Endothelial cell of umbilical vein (primary cell): ENCODE results near the gene SERPINF2. TPM values are rescaled to one million over a fixed set of nuclear protein-coding genes. Genes with fewer than 3 reads are reported as not detected.

Experiments used
- BruUV-seq: library from RNA; stranded (reverse); fragments of 400-500 nt; replicated peaks from 2 replicates; lab custom pipeline; 2021; lab: Mats Ljungman, UMichigan
- CTCF ChIA-PET: fragments of 300-600, 350-600 bp; sonication (Branson Sonifier 250); formaldehyde crosslinking; loops from one replicate; lab custom pipeline; 2021; ENCODE audit warnings: antibody characterized with exemption, inconsistent platforms; lab: Charles Lee
- POLR2A ChIA-PET: fragments of 300-600, 350-600 bp; sonication (Branson Sonifier 250); formaldehyde crosslinking; loops from one replicate; lab custom pipeline; 2021; ENCODE audit warnings: antibody characterized with exemption, inconsistent platforms; lab: Charles Lee
- DNase-seq: peaks from one replicate; pipeline ENCODE4 v3.0.0-alpha.2; 2011; ENCODE audit warnings: low read depth, low spot score
- FAIRE-seq: peaks from 2 replicates; lab custom pipeline; 2011; peaks lifted over from hg19 to GRCh38; lab: Jason Lieb, UNC
- H2AFZ ChIP-seq: 2 replicates; pipeline ENCODE4 v1.6.0; 2012; ENCODE audit warnings: low read depth, low read length, control low read depth, inconsistent platforms
- H3K27ac ChIP-seq: 2 replicates; pipeline ENCODE4 v1.5.1; 2011; ENCODE audit warnings: low read depth, mild to moderate bottlenecking, control low read depth, low read length, moderate library complexity; ENCODE audit not compliant: insufficient read depth
- H3K27me3 ChIP-seq, 2 experiments: 2 replicates each; pipeline versions ENCODE4 v1.6.0 to v1.6.1; 2011; ENCODE audit warnings: low read length in 2 of 2, mixed read lengths in 1 of 2; ENCODE audit not compliant: control insufficient read depth in 2 of 2, insufficient read depth in 2 of 2
- H3K36me3 ChIP-seq, 2 experiments: 2 replicates in 1 of 2; 3 replicates in 1 of 2; pipeline ENCODE4 v1.5.1; 2011; ENCODE audit warnings: low read length in 2 of 2, mild to moderate bottlenecking in 1 of 2, moderate library complexity in 1 of 2; ENCODE audit not compliant: control insufficient read depth in 2 of 2, insufficient read depth in 2 of 2; ENCODE audit errors: extremely low read depth in 1 of 2
- H3K4me1 ChIP-seq: 3 replicates; pipeline ENCODE4 v1.5.1; 2011; ENCODE audit warnings: mild to moderate bottlenecking, low read length; ENCODE audit not compliant: control insufficient read depth, insufficient read depth; ENCODE audit errors: extremely low read depth
- H3K4me2 ChIP-seq: 2 replicates; pipeline ENCODE4 v1.6.1; 2011; ENCODE audit warnings: low read length, control low read depth, mixed read lengths; ENCODE audit not compliant: insufficient read depth
- H3K4me3 ChIP-seq, 3 experiments: fragments of 200-600 bp in 1 of 3; sonication (generic), shearing (Covaris generic) in 1 of 3; replicated peaks in 1 of 3; 2 replicates each; pipeline ENCODE4 v1.5.1; 2011 to 2016; ENCODE audit warnings: control low read depth in 3 of 3, low read length in 3 of 3, mild to moderate bottlenecking in 2 of 3, inconsistent platforms in 1 of 3, low read depth in 1 of 3, moderate library complexity in 1 of 3; ENCODE audit not compliant: insufficient read depth in 1 of 3
- H3K79me2 ChIP-seq: 2 replicates; pipeline ENCODE4 v1.6.0; 2012; ENCODE audit warnings: low read length, inconsistent platforms; ENCODE audit not compliant: control insufficient read depth, insufficient read depth
- H3K9ac ChIP-seq: replicated peaks from 2 replicates; pipeline ENCODE3; 2011; ENCODE audit warnings: low read length, control low read depth; ENCODE audit not compliant: insufficient read depth; ENCODE audit errors: extremely low read depth
- H3K9me1 ChIP-seq: replicated peaks from 3 replicates; pipeline ENCODE4 v1.6.0; 2011; ENCODE audit warnings: mild to moderate bottlenecking, low read length; ENCODE audit not compliant: control insufficient read depth, insufficient read depth; ENCODE audit errors: extremely low read depth
- H3K9me3 ChIP-seq: replicated peaks from 2 replicates; pipeline ENCODE4 v1.5.1; 2012; ENCODE audit warnings: low read length, inconsistent platforms; ENCODE audit not compliant: control insufficient read depth, insufficient read depth
- H4K20me1 ChIP-seq: replicated peaks from 2 replicates; pipeline ENCODE3; 2011; ENCODE audit warnings: mild to moderate bottlenecking, low read length; ENCODE audit not compliant: control insufficient read depth, insufficient read depth; ENCODE audit errors: extremely low read depth
- CTCF ChIP-seq, 2 donors: IDR thresholded peaks; 1 replicate in 1 of 2; 2 replicates in 1 of 2; pipeline ENCODE4 v1.5.1; 2011; ENCODE audit warnings: low read length in 2 of 2, mild to moderate bottlenecking in 2 of 2, moderate library complexity in 2 of 2, control low read depth in 1 of 2, inconsistent platforms in 1 of 2, low read depth in 1 of 2; ENCODE audit not compliant: insufficient read depth in 1 of 2; ENCODE audit errors: extremely low read depth in 1 of 2
- EZH2 ChIP-seq: IDR thresholded peaks from 2 replicates; pipeline ENCODE4 v1.6.1; 2012; ENCODE audit warnings: borderline replicate concordance, low read depth, mild to moderate bottlenecking, moderate library complexity, low read length, inconsistent platforms; ENCODE audit not compliant: severe bottlenecking
- FOS ChIP-seq: IDR thresholded peaks from 2 replicates; pipeline ENCODE4 v1.6.1; 2011; ENCODE audit warnings: mild to moderate bottlenecking, low read length, moderate library complexity, borderline replicate concordance; ENCODE audit not compliant: insufficient read depth
- GATA2 ChIP-seq: IDR thresholded peaks from 2 replicates; pipeline ENCODE4 v1.7.0; 2011; ENCODE audit warnings: low read depth, mild to moderate bottlenecking, moderate library complexity, mixed read lengths, low read length; ENCODE audit not compliant: insufficient read length, insufficient read depth
- JUN ChIP-seq: IDR thresholded peaks from 2 replicates; pipeline ENCODE4 v1.6.1; 2011; ENCODE audit warnings: borderline replicate concordance, low read depth; ENCODE audit not compliant: insufficient read length, insufficient read depth
- MYC ChIP-seq: IDR thresholded peaks from one replicate; pipeline ENCODE4 v1.6.1; 2011; ENCODE audit warnings: mild to moderate bottlenecking, low read depth, low read length
- POLR2A ChIP-seq: IDR thresholded peaks from 2 replicates; pipeline ENCODE4 v1.6.1; 2012; ENCODE audit warnings: low read depth, mild to moderate bottlenecking, control low read depth, low read length
- POLR2AphosphoS5 ChIP-seq: IDR thresholded peaks from 2 replicates; pipeline ENCODE4 v1.6.1; 2012; ENCODE audit warnings: low read depth, mild to moderate bottlenecking, control low read depth, low read length, moderate library complexity; ENCODE audit not compliant: insufficient read depth
- dilution Hi-C: fragments of 300-500 bp; cut with MboI; formaldehyde crosslinking; loops from one replicate; pipeline ENCODE4 v1.15.0; 2019; ENCODE audit warnings: low sequenced_read_pairs; ENCODE audit not compliant: extremely low pct_ligation_motif_present
- intact Hi-C: fragments of 100-400 bp; cut with micrococcal nuclease; formaldehyde crosslinking; loops from one replicate; pipeline ENCODE4 v1.10.0; 2022
- polyA plus RNA-seq, 4 experiments: library from polyadenylated mRNA; depleted of rRNA in 3 of 4; stranded (reverse) in 3 of 4; unstranded in 1 of 4; fragments of >200 nt; gene quantifications; 2 replicates each; pipeline versions ENCODE4 v1.2.1 to v1.2.3, GENCODE V29; 2011 to 2012; ENCODE audit warnings: missing spikeins in 1 of 4
- total RNA-seq: library from RNA; stranded (reverse); gene quantifications from 2 replicates; pipeline ENCODE4 v1.2.3, GENCODE V29; 2021
- TF ChIP-seq, protein P1 (sequence below): IDR thresholded peaks from 2 replicates; pipeline ENCODE4 v1.6.1; 2011; ENCODE audit not compliant: insufficient read depth, insufficient read length

SERPINF2 gene
- total and polyA plus RNA-seq, 2 donors (not counting 3 experiments of a cell fraction or from before 2014, with no cell fraction given) = 0.03 TPM; not detected in 1

GRCh38 chr17:1714427-1714979 lies 28.2 kb upstream of the SERPINF2 start:
- no peaks in the 10 kb centered on the region for H4K20me1 ChIP-seq

More at GRCh38 chr17:1714427-1714979, 28.2 kb upstream of the SERPINF2 start:
- H3K4me3 ChIP-seq = peak overlapping the region; percentile 69 to 97 (median 76)
- no peaks in the 10 kb centered on the region for H3K27me3 ChIP-seq
- H3K9me3 ChIP-seq = no peaks in the 10 kb centered on the region
- H3K36me3 ChIP-seq = peaks cover 19 to 20% of the 10 kb centered on the region in 2 experiments
- TF ChIP-seq CTCF (IDR thresholded peaks at IDR 0.05; ENCODE audit: extremely low read depth in 1 of 2, insufficient read depth in 1 of 2, low read depth in 1 of 2, low read length in 2 of 2) (no peak), POLR2AphosphoS5 (peak; percentile 77), GATA2 (no peak), JUN (no peak), POLR2A (no peak), FOS (peak; percentile 29), EZH2 (no peak), MYC (no peak)
- TF ChIP-seq, protein P1, sequence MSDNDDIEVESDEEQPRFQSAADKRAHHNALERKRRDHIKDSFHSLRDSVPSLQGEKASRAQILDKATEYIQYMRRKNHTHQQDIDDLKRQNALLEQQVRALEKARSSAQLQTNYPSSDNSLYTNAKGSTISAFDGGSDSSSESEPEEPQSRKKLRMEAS = peak; percentile 54
- ChIA-PET POLR2A (interaction anchor here (0.6 to 3.4 kb wide), 5 partner anchors 10 to 1155 kb away, joined by 3 to 16 read pairs (median 3); no protein-coding TSS in a partner anchor), CTCF (interaction anchor here (0.9 to 3.0 kb wide), 7 partner anchors 15 to 151 kb away, joined by 3 to 25 read pairs (median 5); partner anchors contain the start of genes PRPF8 and RILP)
- intact Hi-C loops = loop anchor here (1.0 to 10.0 kb wide), 5 partner anchors 30 to 620 kb away; partner anchors contain the start of genes PITPNA, PRPF8, RILP and SGSM2
- peaks cover 42% of the 10 kb centered on the region for H3K4me1 ChIP-seq
- peak overlapping the region; percentile 52 for H3K4me2 ChIP-seq
- no TSS peak for BruUV-seq
- dilution Hi-C loops = no loop called here
- H3K9me1 ChIP-seq = no peaks in the 10 kb centered on the region
- H3K79me2 ChIP-seq = peaks cover 41% of the 10 kb centered on the region
- DNase-seq (peak; percentile 96), FAIRE-seq (peak; percentile 97)
- peak overlapping the region; percentile 79 for H3K27ac ChIP-seq
- peak overlapping the region; percentile 87 for H3K9ac ChIP-seq
- no peak overlapping the region for H2AFZ ChIP-seq
